Stimulated activated CD8-positive, alpha-beta memory T cell treated with anti-CD3 and anti-CD28 coated beads, Interleukin-7, amount 100 ng/mL, for 1 hour (primary cell): ENCODE data around the gene RBM6.
A peak's percentile ranks its signal among the peaks of the same experiment; 100 is the strongest.

Experiments
- DNase-seq, 2 donors: peaks; one replicate each; pipeline ENCODE4 v3.0.0-alpha.2; 2020; ENCODE audit warnings: low read depth in 2 of 2

RBM6 gene

GRCh38 chr3:50095352-50095998 lies 155.5 kb downstream of the RBM6 start:
- no peak for DNase-seq

GRCh38 chr3:50100386-50100785 lies 160.4 kb downstream of the RBM6 start:
- DNase-seq = no peak

- no peak for DNase-seq
Measured at GRCh38 chr3:50100956-50101845, 161.3 kb downstream of the RBM6 start.

DNA sequence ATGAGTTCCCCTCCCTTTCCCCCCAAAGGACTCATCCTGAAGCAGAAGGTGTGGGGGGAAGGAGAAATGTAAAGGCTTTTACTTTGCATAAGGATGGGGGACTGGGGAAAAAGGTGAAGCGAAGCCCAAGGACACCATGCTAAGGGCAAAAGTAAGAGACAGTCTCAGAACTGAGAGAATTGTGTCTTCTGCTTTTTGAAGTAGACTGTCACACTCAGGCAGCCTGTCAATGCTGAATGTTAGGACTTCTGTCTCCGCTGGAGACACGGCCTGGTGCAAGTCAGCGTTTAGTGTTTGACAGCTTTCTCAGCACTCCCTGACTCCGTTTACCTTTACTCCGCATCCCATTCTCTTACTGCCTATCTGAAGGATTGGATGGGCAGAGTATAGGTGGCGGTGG lies 162.6 kb downstream of the RBM6 start:
- no peak for DNase-seq

DNA sequence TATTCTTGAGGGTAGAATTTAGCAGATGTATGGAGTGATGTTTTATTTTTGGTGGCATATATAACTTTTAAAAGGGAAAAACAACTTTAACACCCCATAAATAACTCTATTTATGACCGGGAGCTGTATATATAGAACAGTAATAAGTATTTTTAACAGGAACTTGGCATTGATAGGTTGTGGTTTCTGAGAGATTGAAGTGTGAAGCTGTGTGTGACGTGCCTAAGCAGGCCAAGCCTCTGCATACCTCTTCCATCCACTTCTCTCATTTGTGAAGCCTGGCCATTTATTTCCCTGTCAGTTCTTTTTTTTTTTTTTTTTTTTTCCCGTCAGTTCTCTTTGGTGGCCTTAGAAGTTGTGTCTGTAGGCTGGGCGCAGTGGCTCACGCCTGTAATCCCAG lies 171.8 kb downstream of the RBM6 start:
- DNase-seq = no peak

GRCh38 chr3:50112462-50112861 lies 172.5 kb downstream of the RBM6 start:
- DNase-seq = no peak

DNA sequence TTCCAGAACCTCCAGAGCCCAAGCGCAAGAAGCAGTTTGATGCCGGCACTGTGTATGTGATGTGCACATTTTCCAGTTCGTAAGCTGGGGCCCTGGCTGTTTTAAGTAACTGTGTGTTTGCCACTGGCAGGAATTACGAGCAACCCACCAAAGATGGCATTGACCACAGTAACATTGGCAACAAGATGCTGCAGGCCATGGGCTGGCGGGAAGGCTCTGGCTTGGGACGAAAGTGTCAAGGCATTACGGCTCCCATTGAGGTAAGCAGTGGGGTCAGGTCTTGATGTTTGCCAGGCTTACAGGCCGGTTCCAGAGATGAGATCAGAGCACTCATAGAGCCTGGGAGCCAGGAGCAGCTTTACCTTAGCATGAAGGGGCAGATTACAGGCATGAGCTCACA lies 177.2 kb downstream of the RBM6 start:
- no peak for DNase-seq

DNA sequence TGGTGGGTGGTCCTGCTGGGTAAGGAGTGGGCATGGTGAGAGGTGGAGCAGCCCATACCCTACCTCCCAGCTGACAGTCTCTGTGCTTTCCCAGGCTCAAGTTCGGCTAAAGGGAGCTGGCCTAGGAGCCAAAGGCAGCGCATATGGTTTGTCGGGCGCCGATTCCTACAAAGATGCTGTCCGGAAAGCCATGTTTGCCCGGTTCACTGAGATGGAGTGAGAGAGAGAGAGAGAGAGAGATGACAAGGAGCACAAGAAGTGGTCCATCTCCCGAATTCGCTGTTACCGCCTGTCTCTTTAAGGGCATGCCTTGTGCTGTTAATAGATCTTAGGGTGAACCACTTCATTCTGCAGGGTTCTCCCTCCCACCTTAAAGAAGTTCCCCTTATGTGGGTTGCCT lies 178.3 kb downstream of the RBM6 start:
- DNase-seq = no peak

DNA sequence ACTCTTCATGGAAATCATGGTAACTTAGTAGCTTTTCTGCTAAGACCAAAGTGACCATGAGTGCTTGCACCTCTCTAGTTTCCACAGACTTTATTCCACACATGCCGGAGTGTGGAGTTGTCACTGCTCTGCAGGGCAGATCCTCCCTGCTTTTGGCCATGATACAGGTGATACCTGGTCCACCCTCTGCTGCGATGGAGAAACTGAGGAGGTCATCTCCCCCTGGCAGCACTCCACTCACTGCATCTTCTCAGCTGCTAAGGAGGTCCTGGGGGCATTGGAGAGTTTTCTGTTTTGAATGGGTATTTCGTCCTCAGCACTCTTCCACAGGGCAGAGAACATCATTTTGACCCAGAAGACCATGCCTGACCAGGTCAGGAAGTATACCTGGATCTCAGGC lies 179.8 kb downstream of the RBM6 start:
- no peak for DNase-seq

- no peak for DNase-seq
Measured at GRCh38 chr3:50120364-50121071, 180.6 kb downstream of the RBM6 start.

GRCh38 chr3:50121072-50122032 lies 181.4 kb downstream of the RBM6 start:
- peak; percentile 32 to 46 for DNase-seq

- no peak for DNase-seq
Measured at GRCh38 chr3:50122071-50122470, 182.1 kb downstream of the RBM6 start.

DNA sequence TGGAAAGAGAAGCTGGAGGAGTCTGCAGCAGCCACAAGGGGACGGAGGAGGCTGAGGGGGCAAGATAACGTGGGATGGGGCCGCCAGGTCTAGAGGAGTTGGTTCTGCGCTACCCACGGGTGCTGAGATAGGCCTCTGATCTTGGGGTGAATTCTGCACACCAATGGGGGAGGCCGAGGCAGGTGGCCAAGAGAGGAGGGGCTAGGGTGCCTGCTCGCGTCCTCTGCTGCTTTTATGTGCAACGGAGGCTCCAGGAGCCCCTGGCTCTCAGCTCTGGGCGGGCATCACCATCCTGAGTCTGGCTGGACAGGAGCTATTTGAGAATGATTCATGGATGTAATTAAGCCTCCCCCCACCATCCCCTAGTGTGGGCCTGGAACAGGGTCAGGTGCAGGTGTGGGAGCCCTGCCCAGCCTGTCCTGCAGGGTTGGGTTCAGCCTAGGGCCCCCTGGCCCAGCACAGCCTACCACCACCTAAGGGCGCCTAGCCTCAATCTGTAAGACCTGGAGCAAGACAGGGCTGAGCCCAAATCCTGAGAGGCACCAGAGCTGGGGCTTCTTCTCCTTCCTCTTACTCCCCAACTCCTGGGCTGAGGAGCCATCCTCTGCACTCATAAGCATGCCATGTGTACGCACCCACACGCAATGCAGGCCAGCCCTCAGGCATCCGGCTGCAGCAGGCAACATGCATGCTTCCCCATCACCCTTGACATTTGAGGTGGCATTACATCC lies 182.9 kb downstream of the RBM6 start:
- no peak for DNase-seq

DNA sequence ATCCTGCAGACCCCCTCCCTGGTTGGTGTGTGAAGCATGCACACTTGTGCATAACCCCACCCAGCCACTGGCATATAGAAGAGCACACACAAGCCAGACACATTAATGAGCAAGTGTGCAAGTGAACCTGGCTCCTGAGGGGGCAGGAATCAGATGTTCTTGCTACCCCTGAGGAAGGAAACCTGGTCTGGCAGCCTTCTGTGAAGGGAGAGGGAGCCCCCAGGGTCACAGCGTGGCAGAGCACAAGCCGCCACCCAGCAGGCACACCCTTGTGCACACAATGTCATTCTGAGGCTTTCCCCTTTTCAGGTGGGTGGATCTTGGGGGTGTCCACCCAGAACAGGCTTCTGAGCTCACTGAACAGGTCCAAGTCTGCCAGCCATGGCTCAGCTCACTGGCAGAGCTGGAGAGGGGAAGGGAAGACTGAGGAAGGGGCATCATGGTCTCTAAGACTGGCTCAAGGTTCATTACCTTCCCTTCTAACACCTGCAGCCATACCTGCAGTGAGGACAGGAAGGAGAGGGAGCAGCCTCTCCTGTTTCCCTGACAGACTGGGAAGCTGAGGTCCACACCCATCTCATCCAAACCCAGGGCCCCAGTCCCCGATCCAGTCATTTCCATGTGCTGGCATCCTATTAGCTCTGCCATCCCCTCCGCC lies 183.6 kb downstream of the RBM6 start:
- DNase-seq = no peak

DNA sequence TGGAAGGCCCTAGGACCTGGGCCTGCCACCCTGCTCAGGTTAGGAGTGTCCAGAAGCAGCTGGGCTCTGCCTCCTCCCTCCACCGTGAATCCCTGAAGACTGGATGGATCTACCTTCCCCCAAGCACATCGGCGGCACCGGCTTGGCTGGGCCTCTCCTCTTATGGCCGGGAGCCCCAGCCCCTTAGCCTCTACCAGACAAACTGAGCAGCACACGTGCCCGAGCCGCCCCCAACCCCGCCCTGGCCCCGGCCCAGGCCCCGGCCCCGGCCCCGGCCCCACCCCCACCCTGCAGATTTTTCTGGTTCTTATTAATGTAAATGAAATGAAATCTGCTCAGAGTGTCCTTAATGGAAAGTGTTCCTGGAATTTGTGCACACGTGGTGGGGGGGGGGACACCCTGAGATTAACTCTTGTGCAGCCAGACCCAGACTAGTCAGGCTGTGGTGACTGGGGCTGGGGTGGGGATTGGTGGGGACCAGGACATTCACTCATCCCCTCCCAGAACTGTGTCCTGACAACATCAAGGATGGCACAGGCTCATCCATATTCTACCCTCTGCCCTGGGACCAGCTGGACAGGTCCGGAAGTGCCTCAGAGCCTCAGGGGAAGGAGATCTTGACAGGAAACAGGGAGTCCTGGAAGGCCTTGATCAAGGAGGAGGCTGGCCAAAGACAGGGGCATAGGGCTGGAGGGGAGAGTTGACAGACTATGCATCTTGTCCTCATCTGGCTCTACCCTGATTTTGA lies 184.3 kb downstream of the RBM6 start:
- no peak for DNase-seq

GRCh38 chr3:50124800-50125178 lies 184.8 kb downstream of the RBM6 start:
- DNase-seq = no peak

DNA sequence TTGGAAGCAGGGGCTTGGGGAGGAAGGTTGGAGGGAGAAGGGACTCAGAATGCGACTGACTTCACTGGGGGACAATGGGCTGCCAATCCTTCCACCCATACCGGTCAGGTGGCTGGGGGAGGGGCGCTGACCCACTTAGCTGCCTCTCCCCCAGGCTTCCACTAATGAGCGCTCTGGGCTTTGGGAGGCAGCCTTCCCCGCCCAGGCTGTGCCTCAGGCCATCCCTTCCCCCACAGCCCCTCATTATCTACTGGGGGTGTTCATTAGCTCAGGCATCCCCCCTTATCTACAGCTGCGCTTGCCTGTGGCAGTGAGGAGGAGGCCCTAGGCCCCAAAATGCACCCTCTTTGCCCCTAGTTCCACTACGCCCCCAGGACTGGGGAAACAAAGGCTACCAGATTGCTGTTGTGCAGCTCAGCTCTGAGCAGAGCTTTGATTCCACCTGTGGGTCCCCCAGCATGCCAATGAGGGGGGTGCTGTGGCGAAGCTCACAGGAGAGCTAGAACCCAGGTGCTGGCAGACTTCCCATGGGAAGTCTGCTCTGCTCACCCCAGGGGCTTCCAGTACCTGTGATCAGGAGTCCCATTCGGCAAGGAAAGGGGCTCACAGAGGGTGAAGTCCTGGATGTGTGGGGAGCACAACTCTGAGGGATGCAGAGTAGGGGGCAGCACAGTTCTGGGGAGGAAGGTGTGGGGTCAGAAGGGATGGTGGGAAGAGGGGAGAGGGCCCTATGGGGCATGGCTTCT lies 185.8 kb downstream of the RBM6 start:
- DNase-seq = no peak

DNA sequence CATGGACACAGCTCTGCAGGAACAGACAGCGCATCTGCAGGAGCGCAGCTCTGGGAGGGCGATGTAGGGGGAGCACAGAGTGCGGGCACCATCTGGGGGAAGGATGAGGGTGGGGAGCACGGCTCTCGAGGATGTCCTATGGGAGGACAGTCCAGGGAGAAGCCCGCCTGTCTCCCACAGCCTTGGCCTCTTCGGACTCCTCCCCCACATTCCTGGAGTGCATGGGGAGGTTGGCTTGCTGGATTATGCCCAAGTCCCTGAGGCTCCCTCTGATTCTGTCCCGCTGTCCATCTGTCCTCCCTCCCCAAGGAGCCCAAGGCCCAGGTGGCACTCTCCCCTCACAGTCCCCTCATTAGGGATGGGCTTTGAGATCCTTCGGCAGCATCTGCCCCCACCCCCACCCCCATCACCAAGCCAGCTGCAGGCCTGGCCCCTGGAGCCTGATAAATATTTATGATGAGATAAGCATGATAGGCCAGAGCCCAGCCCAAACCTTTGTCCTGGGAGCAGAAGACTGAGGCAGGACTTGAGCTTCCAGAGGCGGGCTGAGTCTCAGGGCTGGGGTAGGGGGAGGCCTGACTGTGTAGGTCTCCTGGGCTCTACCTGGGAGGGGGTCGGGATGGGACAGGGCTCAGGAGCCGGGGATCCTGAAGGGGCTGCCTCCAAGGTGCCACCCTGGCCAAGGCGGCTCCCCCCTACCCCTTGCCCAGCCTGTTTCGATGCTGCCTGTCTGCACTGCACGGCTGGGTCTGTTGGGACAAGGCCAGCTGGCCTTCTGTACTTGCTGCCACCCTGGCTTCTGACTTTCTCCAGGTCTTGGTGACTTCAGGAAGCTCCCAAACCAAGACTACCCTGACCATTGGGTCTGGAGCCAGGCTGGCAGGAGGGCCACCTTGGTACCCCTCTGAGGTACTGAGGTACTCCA lies 186.6 kb downstream of the RBM6 start:
- no peak for DNase-seq
